GM13977 (cell line): ENCODE data around the gene PROSER2.

Source experiments
- DNase-seq: peaks from one replicate; pipeline ENCODE4 v3.0.0; 2012; ENCODE audit warnings: low spot score
- CTCF ChIP-seq: IDR thresholded peaks from 2 replicates; pipeline ENCODE4 v1.5.1; 2012; ENCODE audit warnings: mild to moderate bottlenecking, control low read depth; ENCODE audit not compliant: insufficient read depth; ENCODE audit errors: extremely low read depth, missing control alignments
- in situ Hi-C: fragments of 300-500 bp; cut with MboI; formaldehyde crosslinking; loops from one replicate; pipeline ENCODE4 v1.12.0; 2022; ENCODE audit warnings: low sequenced_read_pairs, low pct_unique_long_range_greater_than_20kb, mixed read lengths, inconsistent platforms; ENCODE audit not compliant: unreplicated experiment

PROSER2 gene

GRCh38 chr10:11798845-11799735 is 24.1 kb upstream of the PROSER2 start:
- TF ChIP-seq CTCF: no peak
- in situ Hi-C loops: no loop called here
- no peak for DNase-seq

GRCh38 chr10:11799736-11800080 is 23.4 kb upstream of the PROSER2 start:
- no peak for DNase-seq
- in situ Hi-C loops: no loop called here
- no peak for TF ChIP-seq CTCF

- TF ChIP-seq CTCF: no peak
- DNase-seq: no peak
- in situ Hi-C loops: no loop called here
These were observed 18.8 kb upstream of the PROSER2 start for GRCh38 chr10:11804336-11804735.

GRCh38 chr10:11805792-11806191 is 17.4 kb upstream of the PROSER2 start:
- no peak for DNase-seq
- no peak for TF ChIP-seq CTCF
- in situ Hi-C loops: no loop called here

GRCh38 chr10:11806706-11807105 is 16.4 kb upstream of the PROSER2 start:
- in situ Hi-C loops: no loop called here
- TF ChIP-seq CTCF: no peak
- DNase-seq: no peak

GRCh38 chr10:11808808-11809207 is 14.3 kb upstream of the PROSER2 start:
- no peak for DNase-seq
- TF ChIP-seq CTCF: no peak
- in situ Hi-C loops: no loop called here
